IPS-18a (cell line): ENCODE results near the gene IL22RA1.

Experiments
- H3K27ac ChIP-seq: one replicate; pipeline ENCODE4 v1.5.1; 2013; ENCODE audit warnings: low read length
- H3K27me3 ChIP-seq: one replicate; pipeline ENCODE4 v1.6.1; 2013; ENCODE audit warnings: mild to moderate bottlenecking, low read length; ENCODE audit not compliant: control insufficient read depth, insufficient read depth
- H3K36me3 ChIP-seq: one replicate; pipeline ENCODE4 v1.6.1; 2013; ENCODE audit warnings: low read depth, low read length; ENCODE audit not compliant: control insufficient read depth
- H3K4me1 ChIP-seq: one replicate; pipeline ENCODE4 v1.6.1; 2013; ENCODE audit warnings: low read depth, low read length; ENCODE audit not compliant: control insufficient read depth
- H3K4me3 ChIP-seq: one replicate; pipeline ENCODE4 v1.5.1; 2013; ENCODE audit warnings: low read length
- H3K9ac ChIP-seq: one replicate; pipeline ENCODE4 v1.6.1; 2013; ENCODE audit warnings: mild to moderate bottlenecking, low read length, moderate library complexity
- H3K9me3 ChIP-seq: one replicate; pipeline ENCODE4 v1.6.1; 2013; ENCODE audit warnings: low read depth, low read length; ENCODE audit not compliant: control insufficient read depth

IL22RA1 gene

GRCh38 chr1:24075946-24076345 is 67.0 kb downstream of the IL22RA1 start:
- Histone ChIP-seq H3K4me1 (peaks cover 4% of the 10 kb centered on the region), H3K9ac (no peak overlapping the region), H3K27me3 (peaks cover 3% of the 10 kb centered on the region), H3K27ac (no peak overlapping the region), H3K4me3 (no peak overlapping the region), H3K36me3 (no peaks in the 10 kb centered on the region), H3K9me3 (no peaks in the 10 kb centered on the region)

GRCh38 chr1:24075590-24075854 is 67.4 kb downstream of the IL22RA1 start:
- H3K4me3 ChIP-seq: no peak overlapping the region
- H3K27me3 ChIP-seq: peaks cover 3% of the 10 kb centered on the region
- H3K9me3 ChIP-seq: no peaks in the 10 kb centered on the region
- H3K27ac ChIP-seq: no peak overlapping the region
- no peaks in the 10 kb centered on the region for H3K36me3 ChIP-seq
- peaks cover 4% of the 10 kb centered on the region for H3K4me1 ChIP-seq
- H3K9ac ChIP-seq: no peak overlapping the region

- Histone ChIP-seq H3K4me3 (no peak overlapping the region), H3K27ac (no peak overlapping the region), H3K27me3 (peaks cover 3% of the 10 kb centered on the region), H3K36me3 (no peaks in the 10 kb centered on the region), H3K4me1 (peaks cover 4% of the 10 kb centered on the region), H3K9me3 (no peaks in the 10 kb centered on the region), H3K9ac (no peak overlapping the region)
Measured at GRCh38 chr1:24074817-24075589, 67.9 kb downstream of the IL22RA1 start.

GRCh38 chr1:24074196-24074595 is 68.7 kb downstream of the IL22RA1 start:
- Histone ChIP-seq H3K36me3 (no peaks in the 10 kb centered on the region), H3K27ac (no peak overlapping the region), H3K9me3 (no peaks in the 10 kb centered on the region), H3K9ac (no peak overlapping the region), H3K4me3 (no peak overlapping the region), H3K4me1 (peaks cover 4% of the 10 kb centered on the region), H3K27me3 (peaks cover 3% of the 10 kb centered on the region)

GRCh38 chr1:24071941-24072340 is 71.0 kb downstream of the IL22RA1 start:
- Histone ChIP-seq H3K9ac (no peak overlapping the region), H3K27ac (no peak overlapping the region), H3K4me3 (no peak overlapping the region), H3K4me1 (no peaks in the 10 kb centered on the region), H3K9me3 (no peaks in the 10 kb centered on the region), H3K36me3 (no peaks in the 10 kb centered on the region), H3K27me3 (peaks cover 3% of the 10 kb centered on the region)

- Histone ChIP-seq H3K9ac (no peak overlapping the region), H3K4me3 (no peak overlapping the region), H3K27ac (no peak overlapping the region), H3K9me3 (no peaks in the 10 kb centered on the region), H3K27me3 (peaks cover 3% of the 10 kb centered on the region), H3K4me1 (no peaks in the 10 kb centered on the region), H3K36me3 (no peaks in the 10 kb centered on the region)
Measured at GRCh38 chr1:24070821-24071393, 72.0 kb downstream of the IL22RA1 start.

- no peaks in the 10 kb centered on the region for H3K4me1 ChIP-seq
- no peak overlapping the region for H3K4me3 ChIP-seq
- no peak overlapping the region for H3K27ac ChIP-seq
- H3K27me3 ChIP-seq: peaks cover 3% of the 10 kb centered on the region
- no peaks in the 10 kb centered on the region for H3K9me3 ChIP-seq
- no peaks in the 10 kb centered on the region for H3K36me3 ChIP-seq
- H3K9ac ChIP-seq: no peak overlapping the region
Measured at GRCh38 chr1:24069817-24070216, 73.1 kb downstream of the IL22RA1 start.
